HG02970 (cell line): ENCODE results near the gene BTN2A1.
"Not testable (repeated sequence)": the region's sequence is repeated elsewhere in the genome, so short reads cannot be mapped to it uniquely, and the experiment has no call there.

ENCODE experiments used
- ATAC-seq: cut with Tn5 transposase; IDR thresholded peaks from one replicate; pipeline ENCODE4 v1.9.1; 2021; ENCODE audit warnings: mild to moderate bottlenecking, moderate library complexity, moderate number of reproducible peaks; ENCODE audit not compliant: unreplicated experiment, low FRiP score

BTN2A1 gene

GRCh38 chr6:26431258-26432172 is 26.2 kb upstream of the BTN2A1 start:
- no peak for ATAC-seq

GRCh38 chr6:26432627-26433201 is 25.0 kb upstream of the BTN2A1 start:
- ATAC-seq: no peak

GRCh38 chr6:26433680-26434079 is 24.1 kb upstream of the BTN2A1 start:
- ATAC-seq: not testable (repeated sequence)

DNA sequence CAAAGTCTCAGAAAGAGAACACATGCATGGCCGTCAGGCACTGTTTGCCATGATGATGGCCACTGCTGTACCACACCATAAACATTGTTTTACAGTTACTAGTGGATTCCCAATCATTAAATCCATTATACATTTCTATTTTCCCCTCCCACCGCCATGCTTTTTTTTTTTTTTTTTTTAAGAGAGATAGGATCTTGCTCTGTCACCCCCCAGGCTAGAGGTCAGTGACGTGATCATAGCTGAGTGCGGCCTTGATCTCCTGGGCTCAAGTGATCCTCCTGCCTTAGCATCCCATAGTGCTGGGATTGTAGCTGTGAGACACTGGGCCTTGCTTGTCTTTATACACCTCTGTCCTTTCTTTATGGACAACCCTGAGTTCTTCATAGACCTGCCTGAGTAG is 21.7 kb upstream of the BTN2A1 start:
- no peak for ATAC-seq

- ATAC-seq: no peak
Measured at GRCh38 chr6:26437550-26437949, 20.2 kb upstream of the BTN2A1 start.

- ATAC-seq: no peak
Measured at GRCh38 chr6:26438000-26438399, 19.8 kb upstream of the BTN2A1 start.

DNA sequence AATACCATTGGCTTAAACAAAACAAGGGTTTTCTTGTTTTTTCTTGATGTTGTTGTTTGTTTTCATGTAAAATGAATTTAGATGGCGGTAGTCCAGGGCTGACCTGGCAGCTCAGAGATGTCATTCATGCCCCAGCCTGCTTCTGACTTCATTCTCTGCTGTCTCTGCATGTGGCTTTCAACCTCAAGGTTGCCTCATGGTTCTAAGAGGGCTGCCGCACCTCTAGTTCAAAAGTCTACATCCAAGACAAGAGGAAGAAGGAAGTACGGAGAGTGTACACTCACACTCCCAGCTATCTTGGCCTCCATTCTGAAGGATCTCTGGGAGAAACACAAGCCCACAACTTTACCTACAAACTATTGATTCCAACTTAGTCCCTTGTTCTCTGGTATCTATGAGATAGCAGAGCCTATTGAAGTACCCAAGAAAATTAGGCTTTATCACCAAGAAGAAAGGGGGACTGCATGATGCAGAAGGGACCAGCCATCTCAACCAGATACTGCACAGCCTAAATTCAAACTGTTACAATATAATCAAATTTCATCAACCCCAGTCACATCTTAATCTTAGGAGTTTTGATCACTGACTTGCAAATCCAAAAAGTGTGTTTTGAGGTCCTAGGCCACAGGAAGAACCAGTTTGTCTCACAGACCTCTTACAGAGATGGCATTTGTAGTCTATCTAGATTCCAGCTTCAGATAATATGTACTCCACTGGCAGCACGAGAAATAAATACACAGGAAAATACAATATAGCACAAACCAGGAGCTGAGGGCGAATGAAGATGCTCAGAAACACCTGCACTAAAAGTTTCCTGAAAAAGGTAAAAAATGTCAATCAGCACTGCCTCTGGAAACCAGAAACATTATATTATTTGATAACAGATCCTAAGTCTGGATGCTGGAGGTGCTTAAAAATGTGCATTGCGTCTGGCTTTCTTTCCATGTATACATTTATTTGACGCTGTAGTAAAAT is 18.3 kb upstream of the BTN2A1 start:
- no peak for ATAC-seq

GRCh38 chr6:26440977-26441358 is 16.8 kb upstream of the BTN2A1 start:
- ATAC-seq: no peak

GRCh38 chr6:26441977-26442376 is 15.8 kb upstream of the BTN2A1 start:
- ATAC-seq: no peak

- ATAC-seq: no peak
Measured at GRCh38 chr6:26445934-26446667, 11.7 kb upstream of the BTN2A1 start.

DNA sequence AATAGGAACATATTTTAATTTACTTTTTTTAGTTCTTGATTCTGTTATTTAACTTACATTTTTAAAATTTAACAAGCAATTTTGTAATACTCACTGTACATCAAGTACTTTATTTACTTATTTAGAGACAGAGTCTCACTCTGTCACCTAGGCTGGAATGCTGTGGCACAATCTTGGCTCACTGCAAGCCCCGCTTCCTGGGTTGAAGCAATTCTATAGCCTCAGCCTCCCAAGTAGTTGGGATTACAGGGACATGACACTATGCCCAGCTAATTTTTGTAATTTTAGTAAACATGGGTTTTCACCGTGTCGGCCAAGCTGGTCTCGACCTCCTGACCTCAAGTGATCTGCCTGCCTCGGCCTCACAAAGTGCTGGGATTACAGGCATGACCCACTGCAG is 10.5 kb upstream of the BTN2A1 start:
- ATAC-seq: no peak

DNA sequence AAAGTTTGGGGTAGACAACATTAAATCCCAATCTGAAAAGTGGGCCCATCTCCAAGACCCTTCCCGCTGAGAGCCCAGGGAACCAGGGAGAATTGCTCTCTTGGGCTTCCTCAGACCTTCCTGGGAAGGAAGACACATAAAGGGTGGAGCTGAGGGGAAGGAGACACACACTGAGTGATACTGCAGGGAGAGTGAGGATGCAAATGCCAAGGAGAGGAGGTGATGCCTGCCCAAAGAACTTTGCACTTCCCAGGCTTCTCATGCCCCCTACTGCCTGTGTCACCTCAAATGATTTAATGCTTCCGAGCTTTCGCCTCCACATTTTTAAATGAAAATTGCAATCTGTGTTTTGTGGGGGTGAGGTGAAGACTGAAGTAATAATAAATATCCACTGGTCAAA is 7.5 kb upstream of the BTN2A1 start:
- no peak for ATAC-seq

DNA sequence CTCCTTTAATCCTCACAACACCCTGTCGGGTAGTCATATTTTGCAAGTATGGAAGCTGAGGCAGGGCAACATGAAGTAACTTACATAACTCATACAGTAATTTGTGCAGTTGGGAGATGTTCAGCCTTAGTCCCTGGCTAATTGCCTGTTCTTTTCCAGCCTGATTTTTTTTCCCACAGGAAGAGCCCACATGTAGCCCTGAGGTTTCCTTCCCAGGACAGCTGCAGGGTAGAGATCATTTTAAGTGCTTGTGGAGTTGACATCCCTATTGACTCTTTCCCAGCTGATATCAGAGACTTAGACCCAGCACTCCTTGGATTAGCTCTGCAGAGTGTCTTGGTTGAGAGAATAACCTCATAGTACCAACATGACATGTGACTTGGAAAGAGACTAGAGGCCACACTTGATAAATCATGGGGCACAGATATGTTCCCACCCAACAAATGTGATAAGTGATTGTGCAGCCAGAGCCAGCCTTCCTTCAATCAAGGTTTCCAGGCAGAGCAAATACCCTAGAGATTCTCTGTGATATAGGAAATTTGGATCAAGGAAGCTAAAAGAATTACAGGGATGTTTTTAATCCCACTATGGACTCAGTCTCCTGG is 5.0 kb upstream of the BTN2A1 start:
- no peak for ATAC-seq

DNA sequence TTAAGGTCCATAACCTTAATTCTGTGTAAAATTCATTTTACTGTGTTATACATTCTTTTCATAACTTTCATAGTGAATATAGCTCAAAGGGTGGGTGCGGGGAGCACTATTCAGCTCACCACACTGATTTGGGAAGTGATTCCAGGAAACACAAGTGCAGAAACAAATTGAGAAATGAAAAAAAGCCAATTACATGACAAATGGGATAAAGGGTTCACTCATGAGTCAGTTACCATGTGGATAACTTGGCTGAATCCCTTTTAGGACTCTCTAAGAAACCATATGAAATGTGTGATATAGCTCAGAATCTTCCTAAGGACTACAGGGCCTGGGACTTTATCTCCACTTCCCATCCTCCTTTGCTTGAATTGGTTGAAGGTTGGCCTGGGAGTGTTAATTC is 3.1 kb upstream of the BTN2A1 start:
- ATAC-seq: no peak

DNA sequence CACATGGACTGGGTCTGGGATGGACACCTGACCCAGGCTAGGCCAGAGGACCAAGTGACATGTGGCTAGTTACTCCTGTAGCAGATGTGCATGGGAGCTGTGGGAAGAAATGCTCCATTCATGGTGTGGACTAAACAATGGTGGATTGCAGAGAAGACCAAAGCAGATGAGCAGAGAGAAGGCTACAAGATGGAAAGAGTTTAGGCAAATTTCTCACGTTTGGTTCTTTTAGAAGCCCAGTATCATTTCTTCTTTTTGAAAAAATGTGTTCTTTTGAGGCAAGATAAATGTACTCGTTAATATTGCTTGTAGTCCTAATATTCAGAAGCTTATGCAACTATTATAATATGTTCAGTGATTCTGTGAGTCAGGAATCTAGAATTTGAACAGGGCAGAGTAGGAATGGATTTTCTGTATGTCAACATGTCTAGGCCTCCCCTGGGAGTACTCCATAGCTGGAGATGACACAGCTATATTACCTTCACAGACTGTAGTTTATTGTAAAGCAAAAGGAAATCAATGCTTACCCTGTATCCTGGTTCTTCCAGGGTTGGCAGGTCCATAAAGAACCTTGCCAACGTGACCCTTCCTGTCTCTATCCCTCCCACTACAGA is 2.3 kb upstream of the BTN2A1 start:
- no peak for ATAC-seq

DNA sequence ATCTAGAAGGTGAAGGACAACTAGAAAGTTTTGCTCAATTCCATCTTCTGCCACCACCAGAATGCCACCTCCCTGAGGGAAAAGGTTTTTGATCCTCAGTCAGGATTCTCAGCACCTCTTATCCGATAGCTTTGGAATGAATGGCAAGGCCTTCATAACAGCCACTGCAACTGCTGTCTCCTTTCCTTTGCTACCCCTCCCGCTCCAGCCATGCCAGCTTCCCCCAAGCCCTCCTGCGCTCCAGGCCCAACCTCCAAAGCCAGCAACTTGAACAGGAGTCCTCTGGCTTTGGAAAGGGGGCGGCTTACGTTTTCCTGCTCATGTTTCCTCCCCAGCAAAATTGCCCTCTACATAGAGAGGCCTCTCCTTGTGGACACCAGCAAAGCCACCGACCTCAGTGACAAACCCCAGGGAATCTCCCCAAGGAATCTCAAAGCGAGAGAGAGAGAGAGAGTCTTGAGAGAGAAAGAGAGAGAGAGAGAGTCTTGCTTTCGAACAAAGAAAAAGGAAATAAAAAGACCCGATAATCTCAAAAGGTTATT is 420 bp upstream of the BTN2A1 start:
- ATAC-seq: peak; percentile 22

DNA sequence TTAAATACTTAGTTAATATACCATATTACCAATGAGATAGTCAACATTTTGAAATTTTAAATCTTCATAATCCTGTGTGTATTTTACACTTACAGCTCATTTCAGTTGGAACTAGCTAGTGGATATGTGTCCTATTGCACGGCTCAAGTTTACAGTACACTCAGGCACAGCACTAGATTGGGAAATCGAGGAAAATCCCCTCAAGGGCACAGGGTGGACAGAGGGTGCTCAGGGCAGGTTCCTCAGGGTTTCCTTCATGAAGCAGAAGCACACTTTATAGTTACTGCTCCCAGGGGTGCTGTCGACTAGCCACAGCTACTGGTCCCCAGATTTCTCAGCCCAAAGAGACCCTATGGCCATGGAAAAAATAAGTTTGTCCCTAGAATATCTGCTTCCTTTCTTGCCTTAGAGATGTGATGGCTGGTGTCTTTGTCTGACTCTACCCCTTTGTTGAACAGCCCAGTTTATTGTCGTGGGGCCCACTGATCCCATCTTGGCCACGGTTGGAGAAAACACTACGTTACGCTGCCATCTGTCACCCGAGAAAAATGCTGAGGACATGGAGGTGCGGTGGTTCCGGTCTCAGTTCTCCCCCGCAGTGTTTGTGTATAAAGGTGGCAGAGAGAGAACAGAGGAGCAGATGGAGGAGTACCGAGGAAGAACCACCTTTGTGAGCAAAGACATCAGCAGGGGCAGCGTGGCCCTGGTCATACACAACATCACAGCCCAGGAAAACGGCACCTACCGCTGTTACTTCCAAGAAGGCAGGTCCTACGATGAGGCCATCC is 1.5 kb downstream of the BTN2A1 start:
- ATAC-seq: no peak

DNA sequence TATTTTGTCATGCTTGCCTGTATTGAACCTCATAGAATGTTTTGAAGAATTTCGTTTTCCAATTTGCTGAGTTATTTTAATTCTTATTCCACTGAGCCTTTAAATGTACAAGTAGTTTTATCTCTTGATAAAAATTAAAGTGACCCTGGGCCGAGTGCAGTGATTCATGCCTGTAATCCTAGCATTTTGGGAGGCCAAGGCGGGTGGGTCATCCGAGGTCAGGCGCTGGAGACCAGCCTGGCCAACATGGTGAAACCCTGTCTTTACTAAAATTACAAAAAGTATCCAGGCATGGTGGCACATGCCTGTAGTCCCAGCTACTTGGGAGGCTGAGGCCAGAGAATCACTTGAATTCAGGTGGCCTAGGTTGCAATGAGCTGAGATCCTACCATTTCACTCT is 3.6 kb downstream of the BTN2A1 start:
- ATAC-seq: not testable (repeated sequence)
